Esophagus muscularis mucosa (tissue), 4 donors: ENCODE results near the gene TTLL3. TPM values are rescaled to one million over a fixed set of nuclear protein-coding genes. Genes with fewer than 3 reads are reported as not detected.

Source experiments
- DNase-seq: peaks from one replicate; pipeline ENCODE4 v3.0.0-alpha.2; 2017; ENCODE audit errors: extremely low spot score
- H3K27ac ChIP-seq, 4 donors: fragments of 200-600 bp; sonication (generic); replicated peaks in 1 of 4; 1 replicate in 3 of 4; 2 replicates in 1 of 4; pipeline ENCODE4 v1.5.1; 2016 to 2019; ENCODE audit warnings: mild to moderate bottlenecking in 1 of 4
- H3K27me3 ChIP-seq, 4 donors: fragments of 200-600 bp; sonication (generic); one replicate each; pipeline versions ENCODE4 v1.5.1 to v1.6.0; 2016 to 2019
- H3K36me3 ChIP-seq, 4 donors: fragments of 200-600 bp; sonication (generic); one replicate each; pipeline ENCODE4 v1.5.1; 2016 to 2019
- H3K4me1 ChIP-seq, 4 donors: fragments of 200-600 bp; sonication (generic); one replicate each; pipeline ENCODE4 v1.5.1; 2016 to 2019
- H3K4me3 ChIP-seq, 4 donors: fragments of 200-600 bp; sonication (generic); 1 replicate in 2 of 4; 2 replicates in 2 of 4; pipeline ENCODE4 v1.5.1; 2016 to 2019; ENCODE audit warnings: mild to moderate bottlenecking in 4 of 4, moderate library complexity in 1 of 4
- H3K9me3 ChIP-seq, 4 donors: fragments of 200-600 bp; sonication (generic); 1 replicate in 3 of 4; 2 replicates in 1 of 4; pipeline ENCODE4 v1.5.1; 2016 to 2019
- EP300 ChIP-seq: sonication (generic); formaldehyde crosslinking; IDR thresholded peaks from one replicate; pipeline ENCODE4 v1.6.1; 2017; ENCODE audit warnings: antibody characterized with exemption
- POLR2A ChIP-seq: fragments of 450-650 bp; IDR thresholded peaks from one replicate; pipeline ENCODE4 v1.6.1; 2017; ENCODE audit warnings: antibody characterized with exemption, moderate library complexity, mild to moderate bottlenecking, low read depth
- POLR2AphosphoS5 ChIP-seq, 2 donors: sonication (generic); formaldehyde crosslinking; IDR thresholded peaks; one replicate each; pipeline ENCODE4 v1.6.1; 2017; ENCODE audit warnings: antibody characterized with exemption in 2 of 2
- WGBS: methylation state at CpG from one replicate; pipeline ENCODE4 v1.1.5; 2018; 5-methylcytosine and 5-hydroxymethylcytosine counted together
- intact Hi-C: fragments of 100-400 bp; cut with DNase I; formaldehyde crosslinking; loops from one replicate; pipeline ENCODE4 v1.15.1; 2023
- total RNA-seq, 4 donors: library from RNA; depleted of rRNA; stranded (reverse); fragments of >200 nt; gene quantifications; one replicate each; pipeline versions ENCODE4 v1.1.0 to v1.2.1, GENCODE V29; 2016
- TF ChIP-seq, protein P1 (sequence below), 3 experiments: fragments of 200-600 bp in 2 of 3; fragments of 450-650 bp in 1 of 3; sonication (generic) in 2 of 3; IDR thresholded peaks; one replicate each; pipeline ENCODE4 v1.5.1; 2017 to 2019; ENCODE audit warnings: antibody characterized with exemption in 3 of 3, mild to moderate bottlenecking in 2 of 3, moderate library complexity in 1 of 3

The TTLL3 gene
- total RNA-seq, 4 donors from 2014 or later = 15.5 to 56.5 (median 25.6) TPM

DNA sequence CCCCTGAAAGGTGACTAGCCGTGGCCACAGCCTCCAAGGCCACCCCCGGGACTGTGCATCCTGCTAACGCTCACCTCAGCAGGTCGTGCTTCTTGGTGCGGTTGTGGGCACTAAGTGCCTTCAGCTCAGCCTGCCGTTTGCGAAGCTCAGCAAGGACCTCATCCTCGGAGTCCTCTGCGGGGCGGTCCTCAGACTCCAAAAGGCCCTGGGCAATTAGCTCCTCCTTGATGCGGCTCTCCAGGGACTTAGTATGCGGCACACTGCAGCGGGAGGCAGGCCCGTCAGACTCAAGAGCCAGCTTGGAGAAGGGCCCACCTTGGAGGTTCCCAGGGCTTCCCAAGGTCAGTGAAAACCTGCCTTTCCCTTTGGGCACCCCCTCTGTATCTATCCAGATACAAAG is 26.1 kb upstream of the TTLL3 start:
- intact Hi-C loops = no loop called here
- WGBS = 93% methylated on average over 8 of the region's 14 CpGs
- H3K27me3 ChIP-seq = no peaks in the 10 kb centered on the region
- no peak overlapping the region for H3K4me3 ChIP-seq
- TF ChIP-seq POLR2AphosphoS5 (IDR thresholded peaks at IDR 0.05) = no peak
- TF ChIP-seq, protein P1, sequence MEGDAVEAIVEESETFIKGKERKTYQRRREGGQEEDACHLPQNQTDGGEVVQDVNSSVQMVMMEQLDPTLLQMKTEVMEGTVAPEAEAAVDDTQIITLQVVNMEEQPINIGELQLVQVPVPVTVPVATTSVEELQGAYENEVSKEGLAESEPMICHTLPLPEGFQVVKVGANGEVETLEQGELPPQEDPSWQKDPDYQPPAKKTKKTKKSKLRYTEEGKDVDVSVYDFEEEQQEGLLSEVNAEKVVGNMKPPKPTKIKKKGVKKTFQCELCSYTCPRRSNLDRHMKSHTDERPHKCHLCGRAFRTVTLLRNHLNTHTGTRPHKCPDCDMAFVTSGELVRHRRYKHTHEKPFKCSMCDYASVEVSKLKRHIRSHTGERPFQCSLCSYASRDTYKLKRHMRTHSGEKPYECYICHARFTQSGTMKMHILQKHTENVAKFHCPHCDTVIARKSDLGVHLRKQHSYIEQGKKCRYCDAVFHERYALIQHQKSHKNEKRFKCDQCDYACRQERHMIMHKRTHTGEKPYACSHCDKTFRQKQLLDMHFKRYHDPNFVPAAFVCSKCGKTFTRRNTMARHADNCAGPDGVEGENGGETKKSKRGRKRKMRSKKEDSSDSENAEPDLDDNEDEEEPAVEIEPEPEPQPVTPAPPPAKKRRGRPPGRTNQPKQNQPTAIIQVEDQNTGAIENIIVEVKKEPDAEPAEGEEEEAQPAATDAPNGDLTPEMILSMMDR (IDR thresholded peaks at IDR 0.05) = no peak
- TF ChIP-seq POLR2A = no peak
- no peak for TF ChIP-seq EP300
- peaks cover 57 to 100% (median 78%) of the 10 kb centered on the region in 4 donors for H3K36me3 ChIP-seq
- no peak for DNase-seq
- no peak overlapping the region for H3K27ac ChIP-seq
- H3K9me3 ChIP-seq = no peaks in the 10 kb centered on the region
- H3K4me1 ChIP-seq = peaks cover under 1 to 10% (median 3%) of the 10 kb centered on the region in 4 donors

- 86% methylated on average over 4 of the region's 4 CpGs for WGBS
- H3K4me1 ChIP-seq = peaks cover 0 to 6% (median 2%) of the 10 kb centered on the region in 4 donors
- intact Hi-C loops = no loop called here
- no peak overlapping the region for H3K27ac ChIP-seq
- peaks cover 64 to 100% (median 83%) of the 10 kb centered on the region in 4 donors for H3K36me3 ChIP-seq
- no peak overlapping the region for H3K4me3 ChIP-seq
- TF ChIP-seq, protein P1 (IDR thresholded peaks at IDR 0.05) = no peak
- TF ChIP-seq POLR2A = no peak
- no peak for TF ChIP-seq EP300
- no peak for TF ChIP-seq POLR2AphosphoS5 (IDR thresholded peaks at IDR 0.05)
- H3K9me3 ChIP-seq = no peaks in the 10 kb centered on the region
- no peaks in the 10 kb centered on the region for H3K27me3 ChIP-seq
- no peak for DNase-seq
Observed at GRCh38 chr3:9784965-9785364, 25.1 kb upstream of the TTLL3 start.

DNA sequence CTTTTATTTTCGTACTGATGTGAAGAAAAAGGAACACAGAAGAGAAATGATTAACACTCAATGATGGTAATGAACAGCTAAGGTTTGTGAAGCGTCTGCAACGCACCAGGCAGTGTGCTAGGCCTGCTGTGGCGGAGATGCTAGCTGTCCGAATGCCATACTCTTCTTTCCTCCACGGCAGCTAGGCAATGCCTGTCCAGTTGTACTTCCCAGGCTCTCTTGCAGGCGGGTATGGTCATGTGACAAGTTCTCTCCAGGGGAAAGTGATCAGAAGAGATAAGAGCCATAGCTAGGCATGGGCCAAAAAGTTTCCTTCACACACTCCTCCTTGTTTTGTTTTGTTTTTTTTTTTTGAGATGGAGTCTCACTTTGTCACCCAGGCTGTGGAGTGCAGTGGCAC is 24.5 kb upstream of the TTLL3 start:
- no peak overlapping the region for H3K4me3 ChIP-seq
- H3K36me3 ChIP-seq = peaks cover 57 to 100% (median 80%) of the 10 kb centered on the region in 4 donors
- no peak for TF ChIP-seq EP300
- TF ChIP-seq POLR2AphosphoS5 (IDR thresholded peaks at IDR 0.05) = no peak
- TF ChIP-seq POLR2A = no peak
- TF ChIP-seq, protein P1 (IDR thresholded peaks at IDR 0.05) = no peak
- 80% methylated on average over 7 of the region's 7 CpGs for WGBS
- no peak for DNase-seq
- no peaks in the 10 kb centered on the region for H3K9me3 ChIP-seq
- H3K4me1 ChIP-seq = peaks cover 0 to 7% (median 5%) of the 10 kb centered on the region in 4 donors
- no peaks in the 10 kb centered on the region for H3K27me3 ChIP-seq
- intact Hi-C loops = no loop called here
- no peak overlapping the region for H3K27ac ChIP-seq

- intact Hi-C loops = no loop called here
- peaks cover 57 to 93% (median 76%) of the 10 kb centered on the region in 4 donors for H3K36me3 ChIP-seq
- WGBS = 97% methylated on average over 7 of the region's 7 CpGs
- DNase-seq = no peak
- no peak overlapping the region for H3K4me3 ChIP-seq
- TF ChIP-seq EP300 (no peak), POLR2AphosphoS5 (IDR thresholded peaks at IDR 0.05) (no peak), POLR2A (no peak)
- TF ChIP-seq, protein P1 (IDR thresholded peaks at IDR 0.05) = no peak
- no peak overlapping the region for H3K27ac ChIP-seq
- H3K27me3 ChIP-seq = no peaks in the 10 kb centered on the region
- peaks cover 0 to 13% (median 11%) of the 10 kb centered on the region in 4 donors for H3K4me1 ChIP-seq
- H3K9me3 ChIP-seq = no peaks in the 10 kb centered on the region
Observed at GRCh38 chr3:9786209-9786739, 23.8 kb upstream of the TTLL3 start.
